NT2/D1 (cell line): ENCODE measurements around the gene ST6GALNAC6.

ENCODE experiments used
- SUZ12 ChIP-seq: IDR thresholded peaks from 2 replicates; pipeline ENCODE4 v1.6.1; 2011; ENCODE audit not compliant: insufficient read length, insufficient read depth; ENCODE audit errors: extremely low read depth
- ZNF274 ChIP-seq: IDR thresholded peaks from 2 replicates; pipeline ENCODE4 v1.6.1; 2011; ENCODE audit warnings: mild to moderate bottlenecking, low read depth, low read length

- no peak for TF ChIP-seq SUZ12
- TF ChIP-seq ZNF274, result no peak
Observed at GRCh38 chr9:127893392-127893791, 6.0 kb downstream of the ST6GALNAC6 start.
